ENCODE results near the gene RBM15B. TPM values are rescaled to one million over a fixed set of nuclear protein-coding genes. Genes with fewer than 3 reads are reported as not detected.

Gene RBM15B
- total and polyA plus RNA-seq, 2 experiments from 2014 or later: 16.3 to 57.9 TPM

DNA sequence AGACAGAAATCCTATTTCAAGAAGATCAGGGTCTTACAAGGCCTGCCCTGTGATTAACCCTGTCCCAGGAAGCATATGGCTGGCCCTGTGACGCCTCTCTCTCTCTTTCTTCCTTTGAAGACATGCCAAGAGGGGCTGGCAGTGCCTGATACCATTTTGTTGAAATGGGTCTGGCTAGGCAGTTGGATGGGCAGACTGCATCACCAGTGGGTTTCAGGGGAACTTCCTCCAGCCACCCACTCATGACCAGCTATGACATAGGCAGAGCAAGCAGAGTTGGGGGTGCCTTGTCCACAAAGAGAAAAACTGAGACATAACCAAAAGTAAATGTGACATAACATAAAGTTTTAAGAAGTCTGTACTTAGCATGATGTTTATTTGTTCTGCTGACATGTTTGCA lies 37.4 kb upstream of the RBM15B start (continued):
- TF ChIP-seq ZNF462 (CRISPR knock-in tag; IDR thresholded peaks at IDR 0.05) (no peak), EZH2 (IDR thresholded peaks at IDR 0.05; ENCODE audit: low read depth, unreplicated experiment) (no peak), JUNB (IDR thresholded peaks at IDR 0.05; ENCODE audit: unreplicated experiment) (no peak), NANOG (IDR thresholded peaks at IDR 0.05; ENCODE audit: borderline replicate concordance) (no peak), POLR2AphosphoS5 (IDR thresholded peaks at IDR 0.05; ENCODE audit: low read depth) (no peak), CREB1 (CRISPR knock-in tag; IDR thresholded peaks at IDR 0.05; ENCODE audit: low read depth) (no peak)
- TF ChIP-seq, protein P1, sequence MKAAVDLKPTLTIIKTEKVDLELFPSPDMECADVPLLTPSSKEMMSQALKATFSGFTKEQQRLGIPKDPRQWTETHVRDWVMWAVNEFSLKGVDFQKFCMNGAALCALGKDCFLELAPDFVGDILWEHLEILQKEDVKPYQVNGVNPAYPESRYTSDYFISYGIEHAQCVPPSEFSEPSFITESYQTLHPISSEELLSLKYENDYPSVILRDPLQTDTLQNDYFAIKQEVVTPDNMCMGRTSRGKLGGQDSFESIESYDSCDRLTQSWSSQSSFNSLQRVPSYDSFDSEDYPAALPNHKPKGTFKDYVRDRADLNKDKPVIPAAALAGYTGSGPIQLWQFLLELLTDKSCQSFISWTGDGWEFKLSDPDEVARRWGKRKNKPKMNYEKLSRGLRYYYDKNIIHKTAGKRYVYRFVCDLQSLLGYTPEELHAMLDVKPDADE (IDR thresholded peaks at IDR 0.05): no peak

GRCh38 chr3:51354172-51354571 lies 36.9 kb upstream of the RBM15B start:
- H3K4me3 ChIP-seq: no peak overlapping the region
- no peaks in the 10 kb centered on the region for H3K4me1 Mint-ChIP-seq

More at GRCh38 chr3:51354172-51354571, 36.9 kb upstream of the RBM15B start:
- Histone ChIP-seq H3K27ac (ENCODE audit: low read depth) (no peak overlapping the region), H2AFZ (no peak overlapping the region), H4K20me1 (replicated peaks; ENCODE audit: insufficient read depth) (no peaks in the 10 kb centered on the region), H3K9me2 (ENCODE audit: insufficient read depth) (no peaks in the 10 kb centered on the region), H3K27me3 (ENCODE audit: insufficient read depth) (no peaks in the 10 kb centered on the region), H3K4me1 (ENCODE audit: insufficient read depth) (no peaks in the 10 kb centered on the region), H3F3A (replicated peaks; ENCODE audit: low read depth) (no peaks in the 10 kb centered on the region), H3K36me3 (ENCODE audit: insufficient read depth) (no peaks in the 10 kb centered on the region), H3K79me2 (replicated peaks; ENCODE audit: insufficient read depth) (no peaks in the 10 kb centered on the region), H3K4me2 (no peak overlapping the region)
- ATAC-seq (no peak), DNase-seq (ENCODE audit: low spot score) (no peak)
- Mint-ChIP-seq H3K27ac (no peak overlapping the region), H3K9me3 (no peaks in the 10 kb centered on the region), H3K36me3 (ENCODE audit: low read depth) (no peaks in the 10 kb centered on the region), H3K27me3 (ENCODE audit: insufficient read depth, low read depth, poor library complexity) (no peaks in the 10 kb centered on the region), H3K4me3 (no peak overlapping the region)
- TF ChIP-seq, protein P1 (IDR thresholded peaks at IDR 0.05): no peak
- TF ChIP-seq ZNF462 (CRISPR knock-in tag; IDR thresholded peaks at IDR 0.05) (no peak), EZH2 (IDR thresholded peaks at IDR 0.05; ENCODE audit: low read depth, unreplicated experiment) (no peak), STAT1 (IDR thresholded peaks at IDR 0.05; ENCODE audit: unreplicated experiment) (no peak)
